HEK293T (cell line): ENCODE measurements around the gene PBXIP1.

Source experiments
- FOXK2 ChIP-seq: fragments of 450-650 bp; IDR thresholded peaks from 2 replicates; pipeline ENCODE4 v1.6.1; 2016; ENCODE audit warnings: mild to moderate bottlenecking
- HDGF ChIP-seq: fragments of 450-650 bp; IDR thresholded peaks from 2 replicates; pipeline ENCODE4 v1.6.1; 2017; ENCODE audit warnings: antibody characterized with exemption, borderline replicate concordance
- LEF1 ChIP-seq: fragments of 450-650 bp; IDR thresholded peaks from 2 replicates; pipeline ENCODE4 v1.6.1; 2017; ENCODE audit warnings: mild to moderate bottlenecking, borderline replicate concordance
- NFRKB ChIP-seq: fragments of 450-650 bp; IDR thresholded peaks from 2 replicates; pipeline ENCODE4 v1.6.1; 2016; ENCODE audit warnings: mild to moderate bottlenecking, moderate library complexity
- SP1 ChIP-seq: fragments of 450-650 bp; IDR thresholded peaks from 2 replicates; pipeline ENCODE4 v1.6.1; 2017
- SUZ12 ChIP-seq: fragments of 450-650 bp; IDR thresholded peaks from 2 replicates; pipeline ENCODE4 v1.6.1; 2016; ENCODE audit warnings: mild to moderate bottlenecking

DNA sequence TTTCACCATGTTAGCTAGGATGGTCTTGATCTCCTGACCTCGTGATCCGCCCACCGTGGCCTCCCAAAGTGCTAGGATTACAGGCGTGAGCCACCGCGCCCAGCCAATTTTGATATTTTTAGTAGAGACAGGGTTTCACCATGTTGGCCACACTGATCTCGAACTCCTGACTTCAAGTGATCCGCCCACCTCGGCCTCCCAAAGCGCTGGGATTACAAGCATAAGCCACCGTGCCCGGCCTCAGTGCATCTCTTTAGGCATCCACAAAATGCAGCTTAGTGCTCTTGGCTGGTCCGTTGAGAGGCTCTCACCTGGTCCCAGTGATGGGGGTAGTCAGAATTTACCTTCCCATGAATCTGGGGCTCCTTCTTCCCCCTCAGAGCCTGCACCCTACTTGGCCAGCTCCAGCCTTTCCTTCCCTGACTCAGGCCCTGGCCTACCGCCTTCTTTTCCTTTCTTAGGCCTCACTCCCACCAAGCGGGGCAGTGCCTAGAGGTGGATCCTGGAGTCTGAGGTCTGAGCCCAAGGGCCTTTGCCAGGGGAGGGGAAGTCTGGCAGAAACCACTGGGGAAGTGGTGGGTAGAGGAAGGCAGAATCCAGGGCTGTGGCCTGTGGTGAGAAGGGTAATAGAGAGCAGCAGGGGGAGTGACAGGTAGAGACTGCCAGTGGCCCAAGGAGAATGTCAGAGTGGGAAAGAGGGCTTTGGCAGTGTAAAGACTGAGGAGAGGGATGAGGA is 41.2 kb upstream of the PBXIP1 start:
- TF ChIP-seq SUZ12 = no peak
- TF ChIP-seq SP1 = no peak
- TF ChIP-seq LEF1 = no peak
- TF ChIP-seq FOXK2 = no peak
- TF ChIP-seq NFRKB = no peak
- TF ChIP-seq HDGF = no peak
